CD4-positive, alpha-beta T cell treated with Interleukin-4 for 1 hour (primary cell): ENCODE data around the gene CD151.

Experiments
- DNase-seq, 2 donors: peaks; one replicate each; pipeline ENCODE4 v3.0.0-alpha.2; 2020 to 2022

Gene CD151

DNA sequence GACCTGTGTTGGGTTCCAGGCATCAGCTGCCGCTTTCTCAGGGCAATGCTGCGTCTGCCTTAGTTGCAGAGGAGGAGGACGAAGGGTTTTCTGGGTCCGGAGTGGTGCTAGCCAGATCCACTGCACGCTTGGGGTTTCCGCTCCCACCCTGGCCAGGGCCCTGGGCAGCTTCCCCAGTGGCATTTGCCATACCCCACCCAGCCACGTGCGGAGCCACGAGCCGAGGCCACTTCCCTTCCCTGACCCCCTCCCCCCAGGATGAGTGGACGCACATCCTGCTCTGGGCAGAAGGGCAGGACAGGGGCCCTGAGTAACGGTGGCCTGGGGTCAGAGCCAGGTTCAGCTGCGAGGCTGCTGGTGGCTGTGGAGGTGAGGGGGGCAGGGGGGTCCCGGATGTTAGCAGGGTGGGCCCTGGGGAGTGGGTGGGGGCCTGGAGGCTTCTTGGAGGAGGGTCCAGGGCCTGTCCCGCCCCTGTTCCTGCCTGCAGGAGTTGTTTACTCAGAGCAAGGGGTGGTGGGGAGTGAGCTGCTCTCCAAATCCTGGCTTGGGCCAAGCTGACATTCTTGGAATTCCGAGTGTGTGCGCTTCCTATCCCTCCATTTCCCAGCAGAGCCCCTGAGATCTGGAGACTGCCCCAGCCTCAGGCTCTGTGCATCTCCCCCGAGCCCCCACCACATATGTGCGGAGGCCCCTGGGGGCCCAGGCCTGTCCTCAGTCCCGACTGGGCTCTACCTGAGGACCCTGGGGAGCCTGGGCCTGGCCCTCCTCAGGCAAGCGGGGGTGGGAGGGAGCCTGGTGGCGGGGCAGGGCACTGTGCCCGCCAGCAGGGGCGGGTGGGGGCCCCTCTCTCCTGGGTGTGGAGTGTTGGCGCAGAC lies 11.3 kb downstream of the CD151 start:
- peak in 1 of 2 donors; percentile 67 for DNase-seq

DNA sequence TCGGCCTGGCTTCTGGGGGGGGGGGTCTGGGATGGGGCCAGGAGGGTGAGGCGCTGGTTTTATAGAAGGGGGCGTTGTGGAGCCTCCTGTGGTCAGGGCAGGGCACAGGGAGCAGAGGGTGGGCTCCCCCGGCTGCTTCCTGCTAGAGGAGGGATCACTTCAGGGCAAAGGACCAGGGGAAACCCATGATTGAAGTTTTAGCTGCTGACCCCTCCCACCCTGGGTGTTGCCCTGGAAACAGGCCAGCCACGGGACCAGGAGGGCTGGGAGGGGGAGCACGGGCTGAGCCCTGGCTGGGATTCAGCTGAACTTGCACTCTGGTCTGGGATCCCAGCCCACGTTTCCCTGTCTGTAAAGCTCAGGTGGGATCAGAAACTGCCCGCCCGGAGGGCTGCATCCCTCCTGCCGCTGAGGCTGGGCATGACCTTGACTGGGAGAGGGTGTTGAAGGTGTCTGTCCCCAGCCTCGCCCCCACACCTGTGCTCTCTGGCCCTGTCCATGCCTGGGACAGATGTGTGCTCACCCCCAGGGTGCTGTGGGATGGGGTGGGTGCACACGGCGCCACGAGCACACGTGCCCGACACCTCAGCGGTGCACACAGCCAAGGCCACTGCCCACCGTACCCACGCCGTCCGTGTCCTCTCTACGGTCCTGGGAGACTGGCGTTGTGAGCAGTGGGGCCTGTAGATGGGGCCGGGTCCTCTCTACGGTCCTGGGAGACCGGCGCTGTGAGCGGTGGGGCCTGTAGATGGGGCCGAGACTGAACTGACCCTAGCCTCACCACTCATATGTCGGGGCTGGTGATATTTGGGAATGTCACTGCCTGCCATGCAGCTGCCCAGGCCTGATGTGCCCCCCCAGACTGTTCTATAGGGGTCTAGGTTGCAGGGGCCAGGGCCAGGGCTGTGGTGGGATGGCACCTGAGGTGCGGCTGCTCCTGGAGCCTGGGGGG lies 12.2 kb downstream of the CD151 start:
- DNase-seq: peak in 1 of 2 donors; percentile 61

DNA sequence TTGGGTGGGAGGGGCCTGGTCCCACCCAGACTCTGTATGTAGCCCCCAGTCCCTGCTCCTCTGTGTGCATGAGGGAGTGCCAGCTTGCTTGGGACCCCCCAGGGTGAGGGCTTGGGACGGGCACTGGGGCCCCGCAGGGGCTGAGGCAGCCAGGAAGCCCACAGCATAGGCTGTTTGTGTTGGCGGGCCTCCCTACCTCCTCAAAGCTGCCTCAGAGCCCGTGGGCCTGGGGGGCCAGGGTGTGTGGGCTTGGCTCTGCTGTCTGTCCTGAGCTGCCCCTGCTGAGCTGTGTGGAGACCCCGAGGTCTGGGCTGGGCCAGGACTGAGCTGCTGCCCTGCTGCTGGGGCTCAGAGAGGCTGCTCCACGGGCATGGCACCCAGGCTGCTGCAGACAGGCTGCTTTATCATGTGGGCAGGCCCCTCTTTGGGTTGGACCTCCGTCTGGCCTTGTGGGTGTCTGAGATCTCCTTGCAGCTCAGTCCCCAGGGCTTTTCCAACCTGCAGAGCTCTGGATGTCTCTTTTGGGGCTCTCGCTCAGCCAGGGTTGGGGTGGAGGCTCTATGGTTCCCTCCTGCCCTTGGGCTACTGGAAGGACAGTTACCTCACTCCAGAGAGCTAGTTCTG lies 13.2 kb downstream of the CD151 start:
- DNase-seq: no peak

DNA sequence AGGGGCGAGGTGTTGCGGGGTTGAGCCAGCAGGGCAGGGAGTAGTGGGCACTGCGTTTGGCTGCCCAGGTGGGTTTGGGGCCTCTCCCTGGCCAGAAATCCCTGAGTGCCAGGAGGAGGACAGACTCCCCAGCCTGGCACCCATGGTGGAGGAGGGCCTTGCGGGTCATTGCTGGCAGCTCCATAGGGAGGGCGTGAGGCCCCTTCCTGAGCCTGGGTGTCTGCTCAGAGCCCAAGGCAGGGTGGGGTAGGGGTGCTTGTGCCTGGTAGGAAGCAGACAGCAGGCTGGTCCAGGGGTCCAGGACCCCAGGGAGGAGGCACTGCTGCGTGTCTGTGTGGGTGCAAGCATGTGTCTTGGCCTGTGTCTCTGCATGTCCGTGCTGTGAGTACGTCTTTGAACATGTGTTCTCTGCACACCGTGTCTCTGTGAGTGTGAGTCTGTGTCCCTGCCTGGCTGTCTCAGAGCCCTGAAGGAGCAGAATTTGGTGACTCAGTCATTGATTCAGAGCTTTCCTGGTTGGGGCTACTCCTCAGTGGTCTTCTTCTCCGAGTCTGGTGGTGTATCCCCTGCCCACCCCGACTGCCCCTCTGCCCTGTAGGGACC lies 13.8 kb downstream of the CD151 start:
- DNase-seq: no peak

DNA sequence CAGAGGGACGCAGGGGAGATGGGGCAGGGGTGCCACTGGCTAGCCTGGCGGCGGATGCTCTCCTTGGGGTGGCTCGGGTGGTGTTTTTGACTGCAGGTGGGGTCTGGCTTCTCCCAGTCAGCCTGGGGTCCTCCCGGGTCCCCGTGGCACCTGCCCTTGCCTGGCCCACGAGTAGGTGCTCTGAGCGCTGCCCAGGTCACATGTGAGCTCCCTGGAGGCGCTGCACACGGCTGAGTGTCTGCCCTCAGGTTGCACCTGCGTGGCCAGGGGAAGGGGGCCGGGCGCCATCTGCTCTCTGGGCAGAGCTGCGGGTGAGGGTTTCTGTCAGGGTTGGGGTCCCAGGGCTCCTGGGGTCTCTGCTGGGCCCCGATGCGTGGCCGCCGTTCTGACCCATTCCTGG lies 15.1 kb downstream of the CD151 start:
- DNase-seq: no peak

DNA sequence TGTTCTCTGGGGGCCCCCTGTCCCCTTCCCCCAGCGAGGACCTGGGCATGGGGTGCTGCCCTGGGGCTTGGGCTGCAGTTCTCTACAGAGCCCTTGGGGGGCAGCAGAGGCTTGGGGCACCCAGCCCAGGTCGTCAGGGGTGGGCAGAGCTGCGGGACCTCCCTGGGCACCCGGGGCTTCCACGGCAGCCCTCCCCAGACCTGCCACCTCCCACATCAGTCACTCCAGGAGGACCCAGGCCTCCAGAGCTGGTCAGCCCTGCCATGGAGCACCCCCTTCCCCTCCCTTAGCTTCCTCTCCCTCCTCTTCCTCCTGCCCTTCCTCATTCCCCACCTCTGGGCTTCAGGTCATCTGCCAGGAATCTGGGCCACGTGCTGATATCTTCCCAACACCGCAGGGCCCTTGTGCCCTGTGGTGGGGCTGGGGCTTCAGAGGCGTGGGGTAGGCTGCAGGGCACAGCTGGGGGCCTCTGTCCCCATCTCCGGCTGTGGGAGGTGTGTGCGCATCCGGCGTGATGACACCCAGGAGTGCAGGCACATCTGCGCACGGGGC lies 15.7 kb downstream of the CD151 start:
- peak; percentile 64 to 71 for DNase-seq

DNA sequence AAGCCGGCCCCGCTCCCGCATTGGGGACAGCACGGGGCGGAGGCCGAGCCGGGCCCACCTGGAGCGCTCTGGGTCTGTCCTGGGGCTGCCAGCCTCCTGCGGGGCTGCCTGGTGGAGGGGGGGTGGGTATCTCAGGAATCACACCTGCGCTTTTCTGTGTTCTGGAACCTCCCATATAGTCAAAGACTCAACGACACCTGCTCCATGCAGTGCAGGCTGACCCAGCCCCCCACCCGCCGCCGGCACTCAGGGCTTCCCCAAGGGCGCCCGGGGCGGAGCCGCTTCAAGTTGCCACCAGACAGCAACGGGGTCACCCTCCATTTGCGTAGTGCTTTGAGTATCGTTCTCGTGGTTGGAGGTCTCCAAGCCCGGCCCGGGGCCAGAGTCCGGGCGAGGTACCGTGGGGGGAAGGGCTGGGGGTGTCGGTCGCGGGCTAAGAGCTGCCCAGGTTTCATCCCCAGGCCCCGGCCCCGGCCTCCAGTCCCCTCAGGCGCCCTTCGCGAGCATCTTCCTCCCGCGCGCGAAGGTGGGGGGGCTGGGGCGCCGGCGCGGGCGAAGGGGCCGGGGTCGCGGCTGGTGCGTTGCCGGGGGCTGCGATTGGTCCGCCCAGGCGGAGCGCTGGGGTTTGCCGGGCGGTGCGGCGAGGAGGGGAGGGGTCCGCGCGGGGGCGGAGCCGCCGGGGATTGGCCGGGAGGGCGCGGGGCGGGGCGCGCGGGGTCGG lies 16.5 kb downstream of the CD151 start:
- peak in 1 of 2 donors; percentile 42 for DNase-seq

DNA sequence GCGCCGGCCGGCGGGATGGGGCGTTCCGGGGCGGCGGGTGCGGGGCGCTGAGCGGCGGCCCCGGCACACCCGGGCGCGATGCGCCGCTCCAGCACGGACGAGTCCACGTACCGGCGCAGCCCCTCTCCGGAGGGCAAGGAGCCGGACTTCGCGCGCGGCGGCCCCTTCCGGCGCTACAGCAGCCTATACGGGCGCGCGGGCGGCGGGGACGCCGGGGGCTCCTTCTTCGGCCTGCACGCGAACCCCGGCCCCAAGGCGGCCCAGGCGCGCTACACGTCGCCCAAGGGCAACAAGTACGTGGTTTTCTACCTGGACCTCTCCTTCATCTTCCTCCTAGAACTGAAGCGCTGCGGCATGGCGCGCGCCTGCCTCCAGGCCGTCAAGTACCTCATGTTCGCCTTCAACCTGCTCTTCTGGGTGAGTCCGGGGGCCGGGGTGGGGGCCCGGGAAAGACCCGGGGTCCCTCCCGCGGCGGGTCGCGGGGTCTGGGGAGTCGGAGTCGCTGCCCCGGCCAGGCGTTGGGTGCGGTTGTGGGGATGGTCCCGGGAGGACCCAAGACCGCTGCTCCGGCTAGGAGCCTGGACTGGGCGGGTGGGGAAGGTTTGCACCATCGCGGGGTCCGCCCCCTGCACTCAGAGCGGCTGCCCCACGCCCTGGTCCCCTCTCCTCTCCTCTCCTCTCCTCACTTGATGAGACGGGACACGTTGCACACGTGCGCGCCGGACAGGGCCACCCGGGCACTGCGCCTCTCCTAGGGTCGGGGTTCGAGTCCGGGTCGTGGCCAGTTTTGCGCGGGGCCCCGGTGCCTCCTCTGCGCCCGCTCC lies 17.4 kb downstream of the CD151 start:
- no peak for DNase-seq

DNA sequence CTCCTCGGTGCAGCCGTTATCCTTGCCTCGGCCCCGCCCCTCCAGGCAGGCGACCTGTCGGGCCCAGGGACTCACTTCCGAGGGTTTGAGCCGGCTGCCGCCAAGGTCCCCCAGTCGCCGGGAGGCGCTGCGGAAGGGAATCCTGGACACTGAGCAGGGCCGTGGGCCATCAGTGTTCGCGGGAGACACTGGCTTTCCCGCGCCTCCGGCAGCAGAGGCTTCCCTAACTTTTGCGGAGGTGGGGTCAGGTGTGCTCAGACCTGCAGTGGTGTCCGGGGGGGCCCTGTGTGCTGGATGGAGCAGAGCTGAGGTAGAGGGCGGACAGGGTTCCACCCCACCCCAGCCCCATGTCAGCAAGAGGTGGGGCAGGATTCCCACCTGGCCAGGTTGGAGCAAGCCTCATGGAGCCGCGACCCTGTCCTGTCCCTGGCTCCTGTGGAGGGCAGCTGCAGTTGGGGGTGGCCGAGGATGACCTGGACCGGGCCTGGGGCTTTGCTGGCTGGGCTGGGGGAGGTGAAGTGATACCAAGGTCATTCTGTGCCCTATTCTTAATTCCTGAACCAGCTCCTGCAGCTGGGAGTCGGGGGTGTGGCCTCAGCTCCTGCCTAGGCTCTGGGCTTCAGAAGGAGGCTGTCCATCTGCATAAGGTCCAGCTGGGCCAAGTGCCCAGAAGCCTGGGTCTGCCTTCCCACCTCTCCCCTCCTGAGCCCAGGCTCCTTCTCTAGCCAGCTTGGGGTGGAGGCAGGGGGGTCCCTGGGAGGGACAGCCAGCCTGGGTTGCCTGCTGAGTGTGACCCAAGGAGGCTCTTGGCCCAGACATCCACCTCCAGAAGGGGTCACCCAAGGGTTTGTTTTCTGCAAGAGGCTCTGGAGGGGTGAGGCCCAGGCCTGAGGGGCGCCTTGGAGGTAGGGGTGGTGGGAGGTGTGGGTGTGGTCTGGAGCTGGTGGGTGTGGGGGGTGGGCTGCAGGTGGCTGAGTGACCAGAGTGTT lies 18.3 kb downstream of the CD151 start:
- no peak for DNase-seq

DNA sequence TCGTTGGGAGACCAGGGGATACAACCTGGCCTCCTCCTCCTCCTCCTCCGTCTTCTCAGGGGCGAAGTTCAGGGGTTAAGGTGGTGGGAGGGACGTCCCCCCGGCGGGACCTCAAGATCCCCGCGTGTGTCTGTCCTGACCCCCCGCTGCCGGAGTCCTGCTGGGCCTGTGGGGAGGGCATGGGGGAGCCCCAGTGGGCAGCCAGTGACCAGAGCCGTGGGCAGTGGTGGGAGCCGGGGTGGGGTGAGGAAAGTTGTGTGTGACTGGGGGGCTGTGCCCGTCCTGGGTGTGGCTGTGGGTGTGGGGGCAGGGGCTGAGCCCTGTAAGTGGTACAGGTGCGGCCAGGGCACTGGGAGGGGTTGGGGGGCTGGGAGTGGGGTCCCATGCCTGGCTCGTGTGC lies 20.0 kb downstream of the CD151 start:
- DNase-seq: no peak

DNA sequence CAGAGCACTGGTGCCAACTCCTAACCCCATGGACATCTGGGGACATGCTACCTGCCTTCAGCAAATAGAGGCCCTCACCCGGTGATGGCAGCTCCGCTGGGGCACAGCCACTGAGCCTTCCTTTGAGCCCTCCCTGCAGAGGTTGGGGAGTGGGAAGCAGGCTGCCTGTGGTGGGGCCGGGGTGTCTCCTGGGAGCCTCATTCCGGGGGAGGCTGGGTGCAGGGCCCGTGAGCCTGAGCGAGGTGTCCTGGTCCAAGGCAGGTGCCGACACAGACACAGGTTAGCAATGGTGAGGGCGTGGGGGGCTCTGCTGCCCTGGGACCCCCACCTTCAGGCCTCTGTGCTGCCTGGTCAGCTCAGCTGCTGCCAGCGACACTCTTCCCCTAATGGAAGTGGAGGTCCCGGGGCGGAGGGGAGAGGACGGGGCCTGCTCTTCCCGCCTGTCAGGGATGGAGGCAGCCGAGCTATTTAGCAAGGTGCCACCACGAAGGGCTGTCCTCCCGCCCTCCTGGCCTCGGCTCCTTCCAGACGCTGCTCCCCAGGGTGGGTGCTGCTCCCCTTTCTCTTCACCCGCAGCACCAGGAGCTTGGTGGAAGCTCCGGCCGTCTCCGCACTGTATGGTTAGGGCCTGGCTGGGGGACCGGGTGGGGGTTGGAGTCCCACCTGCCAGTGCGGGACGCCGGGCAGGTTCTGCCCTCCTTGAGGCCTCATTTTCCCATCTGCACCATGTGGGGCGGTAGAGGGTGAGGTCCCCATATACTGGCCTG lies 21.1 kb downstream of the CD151 start:
- no peak for DNase-seq

DNA sequence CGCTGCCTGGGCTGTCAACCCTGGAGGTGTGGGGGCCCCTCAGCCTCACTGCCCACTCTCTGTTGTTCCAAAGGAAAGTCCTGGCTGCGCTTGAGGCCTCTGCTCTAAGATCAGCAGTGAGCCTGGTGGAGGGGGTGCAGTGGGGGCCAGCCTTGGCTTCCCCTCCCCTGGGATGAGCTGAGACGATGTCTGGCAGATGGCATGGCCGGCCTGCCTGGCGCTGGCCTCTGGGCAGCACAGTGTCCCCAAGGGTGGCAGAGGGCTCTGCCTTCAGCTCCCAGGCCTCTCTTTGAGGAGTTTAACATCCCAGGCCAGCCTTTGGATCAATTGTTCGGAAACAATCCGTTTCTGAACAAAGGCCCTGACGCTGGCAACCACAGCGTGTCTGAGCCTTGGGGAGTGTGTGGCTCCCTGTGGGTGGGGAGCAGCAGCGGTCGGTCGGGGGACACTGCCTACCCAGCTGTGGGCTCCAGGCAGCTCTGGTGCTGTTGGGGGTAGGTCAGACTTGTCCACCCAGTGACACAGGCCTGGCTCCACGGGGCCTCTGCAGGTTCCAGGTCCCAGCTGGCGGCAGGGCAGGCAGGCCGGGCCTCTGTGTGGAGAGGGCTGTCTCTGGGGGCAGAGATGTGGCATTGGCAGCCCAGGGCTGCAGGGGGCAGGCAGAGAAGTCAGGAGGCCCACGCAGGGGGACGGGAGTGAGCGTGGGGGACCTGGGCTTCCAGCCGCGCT lies 22.0 kb downstream of the CD151 start:
- DNase-seq: no peak

DNA sequence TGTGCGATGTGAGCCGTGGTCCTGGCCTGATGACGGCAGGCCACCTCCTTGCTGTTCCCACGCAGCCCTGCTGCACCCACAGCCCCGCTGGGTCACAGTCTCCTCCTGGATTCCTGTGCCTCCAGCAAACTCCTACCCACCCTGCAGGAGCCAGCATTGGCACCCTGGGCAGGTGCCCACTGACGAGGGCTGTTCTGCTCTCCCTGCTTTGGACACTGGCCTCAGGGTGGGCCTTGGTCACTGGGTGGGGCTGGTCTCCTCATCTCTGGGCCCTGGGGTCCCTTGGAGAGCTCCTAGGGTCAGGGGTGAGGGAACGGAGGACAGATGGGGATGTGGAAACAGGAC lies 22.6 kb downstream of the CD151 start:
- no peak for DNase-seq

DNA sequence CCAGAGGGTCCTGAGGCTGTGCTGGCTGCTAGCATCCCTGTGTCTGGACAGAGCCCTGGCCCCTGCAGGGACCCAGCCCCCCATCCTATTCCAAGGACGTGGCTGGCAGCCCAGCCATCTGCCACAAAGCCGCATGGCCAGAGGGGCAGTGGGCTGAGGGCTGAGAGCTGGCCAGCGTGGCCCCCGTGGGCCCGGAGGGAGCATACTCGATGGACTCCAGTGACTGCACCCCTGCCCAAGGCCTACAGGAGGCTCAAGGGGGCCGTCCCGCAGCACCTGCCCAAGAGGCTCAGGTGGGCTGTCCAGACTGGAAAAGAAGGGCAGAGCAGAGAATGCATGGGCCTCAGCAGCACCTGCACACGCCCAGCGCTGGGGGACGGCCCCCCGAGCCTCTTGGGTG lies 23.0 kb downstream of the CD151 start:
- DNase-seq: no peak

DNA sequence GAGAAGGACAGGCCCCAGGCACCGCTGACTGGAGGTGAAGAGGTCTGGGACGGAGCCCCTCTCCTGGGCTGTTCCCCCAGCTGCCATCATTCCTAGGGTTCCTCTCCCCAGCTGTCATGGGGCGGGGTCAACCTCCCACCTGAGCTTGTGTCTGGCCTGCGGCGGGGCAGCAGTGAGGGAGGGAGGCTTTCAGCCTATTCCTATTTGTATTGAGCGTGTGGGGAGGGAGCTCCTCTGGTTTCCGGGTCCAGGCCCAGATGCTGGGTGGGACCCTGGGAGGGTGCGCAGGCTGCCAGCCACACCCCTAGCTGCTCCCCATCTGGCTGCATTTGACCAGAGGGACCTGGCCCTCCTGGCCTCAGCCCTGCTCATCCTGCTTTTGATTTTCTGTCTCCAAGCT lies 23.6 kb downstream of the CD151 start:
- no peak for DNase-seq

DNA sequence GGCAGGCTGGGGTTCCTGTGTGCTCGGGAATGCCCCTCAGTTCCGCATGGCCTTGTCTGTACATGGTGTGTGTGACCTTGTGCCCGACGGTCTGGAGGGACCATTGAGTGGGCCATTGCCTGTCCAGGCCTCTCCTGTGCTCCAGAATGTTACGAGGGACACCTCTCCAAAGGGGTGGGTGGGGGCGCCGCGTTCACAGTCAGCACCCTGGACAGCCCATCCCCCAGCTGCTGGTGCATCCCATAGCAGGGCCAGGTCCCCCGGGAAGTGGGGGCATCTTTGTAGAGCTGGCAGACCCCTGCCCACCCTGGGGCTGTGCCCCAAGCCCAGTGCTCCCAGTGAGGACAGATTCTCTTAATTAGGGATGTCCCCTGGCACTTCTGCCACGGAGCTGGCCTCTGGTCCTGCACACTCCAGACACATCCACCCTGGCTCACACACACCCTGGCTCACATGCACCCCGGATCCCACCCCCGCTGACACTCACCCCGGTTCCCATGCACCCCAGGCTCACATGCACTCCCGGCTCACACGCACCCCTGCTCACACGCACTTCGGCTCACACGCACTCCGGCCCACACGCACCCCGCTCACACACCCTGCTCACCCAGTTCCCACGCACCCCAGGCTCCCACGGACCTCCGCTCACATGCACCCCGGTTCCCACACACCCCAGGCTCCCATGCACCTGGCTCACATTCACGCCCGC lies 25.5 kb downstream of the CD151 start:
- no peak for DNase-seq

DNA sequence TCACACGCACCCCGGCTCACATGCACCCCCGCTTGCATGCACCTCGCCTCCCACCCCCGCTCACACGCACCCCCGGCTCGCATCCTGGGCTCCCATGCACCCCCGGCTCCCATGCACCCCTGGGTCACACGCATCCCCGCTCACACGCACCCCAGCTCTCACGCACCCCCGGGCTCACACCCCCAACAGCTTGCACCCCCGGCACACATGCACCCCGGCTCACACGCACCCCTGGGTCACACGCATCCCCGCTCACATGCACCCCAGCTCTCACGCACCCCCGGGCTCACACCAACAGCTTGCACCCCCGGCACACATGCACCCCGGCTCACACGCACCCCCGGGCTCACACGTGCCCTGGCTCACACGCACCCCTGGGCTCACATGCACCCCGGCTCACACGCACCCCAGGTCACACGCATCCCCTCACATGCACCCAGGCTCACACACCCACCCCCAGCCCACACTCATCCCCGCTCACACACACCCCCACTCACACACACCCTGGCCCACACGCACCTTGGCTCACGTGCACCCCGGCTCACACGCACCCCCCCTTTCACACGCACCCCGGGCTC lies 26.1 kb downstream of the CD151 start:
- DNase-seq: no peak
